OCI-LY3 (cell line): Measurements from ENCODE around the gene CYTH3.

ENCODE experiments used
- EZH2phosphoT487 ChIP-seq: fragments of 200-600 bp; shearing (Covaris generic); IDR thresholded peaks from 2 replicates; pipeline ENCODE4 v1.6.1; 2018; ENCODE audit warnings: antibody characterized with exemption, mixed run types, low read depth
- TF ChIP-seq, protein P1 (sequence below): fragments of 200-600, 300-600 bp; sonication (generic); IDR thresholded peaks from 2 replicates; pipeline ENCODE4 v1.5.1; 2014; ENCODE audit warnings: antibody characterized with exemption, low read length, low read depth

DNA sequence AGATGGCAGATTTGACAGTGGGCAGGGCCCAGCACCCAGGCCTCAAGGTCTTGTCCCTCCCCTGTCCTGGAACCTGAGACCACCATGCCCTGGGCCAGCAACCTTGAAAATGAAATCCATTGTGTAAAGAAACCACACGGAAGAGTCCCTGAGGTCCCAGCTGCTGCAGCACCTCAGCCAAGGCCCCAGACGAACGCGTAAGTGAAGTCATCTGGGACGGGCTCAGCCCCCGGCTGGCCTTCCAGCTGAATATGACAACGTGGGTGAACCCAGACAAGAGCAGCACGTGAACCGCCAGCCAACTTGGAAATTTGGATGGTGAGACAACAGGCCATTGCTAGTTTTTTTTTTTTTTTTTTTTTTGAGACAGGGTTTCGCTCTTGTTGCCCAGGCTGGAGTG is 70.3 kb downstream of the CYTH3 start:
- no peak for TF ChIP-seq EZH2phosphoT487
- TF ChIP-seq, protein P1, sequence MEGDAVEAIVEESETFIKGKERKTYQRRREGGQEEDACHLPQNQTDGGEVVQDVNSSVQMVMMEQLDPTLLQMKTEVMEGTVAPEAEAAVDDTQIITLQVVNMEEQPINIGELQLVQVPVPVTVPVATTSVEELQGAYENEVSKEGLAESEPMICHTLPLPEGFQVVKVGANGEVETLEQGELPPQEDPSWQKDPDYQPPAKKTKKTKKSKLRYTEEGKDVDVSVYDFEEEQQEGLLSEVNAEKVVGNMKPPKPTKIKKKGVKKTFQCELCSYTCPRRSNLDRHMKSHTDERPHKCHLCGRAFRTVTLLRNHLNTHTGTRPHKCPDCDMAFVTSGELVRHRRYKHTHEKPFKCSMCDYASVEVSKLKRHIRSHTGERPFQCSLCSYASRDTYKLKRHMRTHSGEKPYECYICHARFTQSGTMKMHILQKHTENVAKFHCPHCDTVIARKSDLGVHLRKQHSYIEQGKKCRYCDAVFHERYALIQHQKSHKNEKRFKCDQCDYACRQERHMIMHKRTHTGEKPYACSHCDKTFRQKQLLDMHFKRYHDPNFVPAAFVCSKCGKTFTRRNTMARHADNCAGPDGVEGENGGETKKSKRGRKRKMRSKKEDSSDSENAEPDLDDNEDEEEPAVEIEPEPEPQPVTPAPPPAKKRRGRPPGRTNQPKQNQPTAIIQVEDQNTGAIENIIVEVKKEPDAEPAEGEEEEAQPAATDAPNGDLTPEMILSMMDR: no peak
